H1 (cell line): ENCODE measurements around the gene GRID1. TPM values are rescaled to one million over a fixed set of nuclear protein-coding genes. Genes with fewer than 3 reads are reported as not detected.

ENCODE experiments used
- CTCF ChIA-PET: fragments of 300-600 bp; sonication (Branson Sonifier 250); formaldehyde crosslinking; loops from one replicate; lab custom pipeline; 2021; ENCODE audit not compliant: partially characterized antibody; lab: Charles Lee
- POLR2A ChIA-PET: fragments of 300-600 bp; sonication (Branson Sonifier 250); formaldehyde crosslinking; loops from one replicate; lab custom pipeline; 2021; ENCODE audit warnings: inconsistent platforms; ENCODE audit not compliant: partially characterized antibody; lab: Charles Lee
- DNase-seq, 2 experiments: peaks; one replicate each; pipeline versions ENCODE4 v3.0.0 to v3.0.0-alpha.2; 2010 to 2022; ENCODE audit warnings: low spot score in 2 of 2, low read depth in 1 of 2, mixed read lengths in 1 of 2
- FAIRE-seq: peaks from 2 replicates; lab custom pipeline; 2011; peaks lifted over from hg19 to GRCh38; lab: Jason Lieb, UNC
- H2AFZ ChIP-seq: 2 replicates; pipeline ENCODE4 v1.8.1; 2012; ENCODE audit warnings: low read length, inconsistent platforms
- H2AK5ac ChIP-seq: 2 replicates; pipeline ENCODE4 v1.6.1; 2013; ENCODE audit warnings: low read depth, low read length
- H2BK120ac ChIP-seq: replicated peaks from 2 replicates; pipeline ENCODE3; 2013; ENCODE audit warnings: low read depth, low read length, inconsistent platforms
- H2BK12ac ChIP-seq: 2 replicates; pipeline ENCODE4 v1.6.1; 2013; ENCODE audit warnings: low read depth, low read length
- H2BK15ac ChIP-seq: 2 replicates; pipeline ENCODE4 v1.6.1; 2013; ENCODE audit warnings: low read length
- H2BK20ac ChIP-seq: 2 replicates; pipeline ENCODE4 v1.6.1; 2013; ENCODE audit warnings: low read length
- H2BK5ac ChIP-seq: 2 replicates; pipeline ENCODE4 v1.6.1; 2013; ENCODE audit warnings: low read depth, low read length
- H3K14ac ChIP-seq: 2 replicates; pipeline ENCODE4 v1.6.1; 2013; ENCODE audit warnings: inconsistent platforms; ENCODE audit not compliant: insufficient read length
- H3K18ac ChIP-seq: 2 replicates; pipeline ENCODE4 v1.6.1; 2013; ENCODE audit warnings: low read length; ENCODE audit errors: extremely low read depth
- H3K23ac ChIP-seq: 2 replicates; pipeline ENCODE4 v1.6.1; 2013; ENCODE audit warnings: inconsistent platforms; ENCODE audit not compliant: insufficient read length
- H3K23me2 ChIP-seq: 2 replicates; pipeline ENCODE4 v1.6.1; 2013; ENCODE audit warnings: low read depth, low read length
- H3K27ac ChIP-seq: 2 replicates; pipeline ENCODE4 v1.6.1; 2011; ENCODE audit warnings: low read depth, low read length, inconsistent platforms
- H3K27me3 ChIP-seq, 4 experiments: replicated peaks in 1 of 4; 1 replicate in 1 of 4; 2 replicates in 3 of 4; pipeline versions ENCODE4 v1.6.1 to v1.8.1; 2011 to 2013; ENCODE audit warnings: low read length in 3 of 4, mild to moderate bottlenecking in 3 of 4, inconsistent platforms in 2 of 4, mixed read lengths in 2 of 4, moderate library complexity in 1 of 4; ENCODE audit not compliant: control insufficient read depth in 3 of 4, insufficient read depth in 3 of 4; ENCODE audit errors: extremely low read depth in 1 of 4
- H3K36me3 ChIP-seq, 4 experiments: 2 replicates each; pipeline versions ENCODE4 v1.6.1 to v1.8.1; 2011 to 2013; ENCODE audit warnings: mild to moderate bottlenecking in 4 of 4, low read length in 3 of 4, moderate library complexity in 2 of 4, control low read depth in 1 of 4, inconsistent platforms in 1 of 4; ENCODE audit not compliant: insufficient read depth in 4 of 4, control insufficient read depth in 2 of 4
- H3K4ac ChIP-seq: replicated peaks from 2 replicates; pipeline ENCODE3; 2013; ENCODE audit warnings: low read length, low read depth, mixed read lengths, inconsistent platforms; ENCODE audit not compliant: insufficient read length
- H3K4me1 ChIP-seq, 4 experiments: replicated peaks in 1 of 4; 1 replicate in 1 of 4; 2 replicates in 3 of 4; pipeline versions ENCODE4 v1.6.1 to v1.8.1; 2011 to 2013; ENCODE audit warnings: low read length in 3 of 4, inconsistent platforms in 2 of 4, mixed read lengths in 1 of 4; ENCODE audit not compliant: insufficient read depth in 4 of 4, control insufficient read depth in 3 of 4
- H3K4me2 ChIP-seq, 2 experiments: 2 replicates each; pipeline versions ENCODE4 v1.6.1 to v1.8.1; 2011 to 2013; ENCODE audit warnings: low read depth in 2 of 2, low read length in 2 of 2, control low read depth in 1 of 2, inconsistent platforms in 1 of 2, mild to moderate bottlenecking in 1 of 2; ENCODE audit not compliant: insufficient read depth in 1 of 2
- H3K4me3 ChIP-seq, 4 experiments: fragments of 200-600, 300-600 bp in 1 of 4; sonication (generic), shearing (Covaris generic), sonication (Bioruptor Twin) in 1 of 4; 2 replicates each; pipeline versions ENCODE4 v1.5.1 to v1.8.1; 2011 to 2016; ENCODE audit warnings: low read length in 4 of 4, low read depth in 3 of 4, control low read depth in 2 of 4, inconsistent platforms in 2 of 4, mild to moderate bottlenecking in 2 of 4, mixed read lengths in 1 of 4, moderate library complexity in 1 of 4; ENCODE audit not compliant: insufficient read depth in 2 of 4; ENCODE audit errors: extremely low read depth in 1 of 4
- H3K56ac ChIP-seq: replicated peaks from 2 replicates; pipeline ENCODE3; 2013; ENCODE audit warnings: low read depth, mild to moderate bottlenecking, mixed read lengths, low read length, inconsistent platforms; ENCODE audit not compliant: insufficient read length
- H3K79me1 ChIP-seq: 2 replicates; pipeline ENCODE4 v1.6.1; 2013; ENCODE audit warnings: low read depth, low read length, control low read depth
- H3K79me2 ChIP-seq, 2 experiments: 2 replicates each; pipeline versions ENCODE4 v1.6.1 to v1.8.1; 2012 to 2013; ENCODE audit warnings: low read length in 2 of 2, mild to moderate bottlenecking in 2 of 2, inconsistent platforms in 1 of 2; ENCODE audit not compliant: insufficient read depth in 2 of 2, control insufficient read depth in 1 of 2
- H3K9ac ChIP-seq, 4 experiments: replicated peaks in 1 of 4; 1 replicate in 1 of 4; 2 replicates in 3 of 4; pipeline versions ENCODE4 v1.6.1 to v1.8.1; 2011 to 2013; ENCODE audit warnings: low read depth in 3 of 4, low read length in 3 of 4, control low read depth in 2 of 4, mild to moderate bottlenecking in 2 of 4, moderate library complexity in 2 of 4, inconsistent platforms in 1 of 4; ENCODE audit errors: extremely low read depth in 1 of 4
- H3K9me3 ChIP-seq, 2 experiments: 2 replicates each; pipeline versions ENCODE4 v1.6.1 to v1.8.1; 2012 to 2013; ENCODE audit warnings: mild to moderate bottlenecking in 2 of 2, moderate library complexity in 2 of 2, control low read depth in 1 of 2, inconsistent platforms in 1 of 2, low read depth in 1 of 2, low read length in 1 of 2, mixed read lengths in 1 of 2; ENCODE audit not compliant: insufficient read depth in 2 of 2
- H4K20me1 ChIP-seq, 2 experiments: replicated peaks in 1 of 2; 2 replicates each; pipeline versions ENCODE3 to v1.8.1; 2011 to 2013; ENCODE audit warnings: inconsistent platforms in 2 of 2, low read length in 2 of 2, mild to moderate bottlenecking in 1 of 2; ENCODE audit not compliant: insufficient read depth in 2 of 2, control insufficient read depth in 1 of 2
- H4K5ac ChIP-seq: 2 replicates; pipeline ENCODE4 v1.6.1; 2013; ENCODE audit warnings: low read length, low read depth, mixed read lengths, inconsistent platforms; ENCODE audit not compliant: insufficient read length
- H4K8ac ChIP-seq: 2 replicates; pipeline ENCODE4 v1.8.0; 2013; ENCODE audit warnings: mild to moderate bottlenecking, moderate library complexity, low read length, inconsistent platforms; ENCODE audit not compliant: insufficient read depth; ENCODE audit errors: extremely low read depth
- H4K91ac ChIP-seq: replicated peaks from 2 replicates; pipeline ENCODE3; 2013; ENCODE audit warnings: low read length, mixed read lengths, inconsistent platforms; ENCODE audit not compliant: insufficient read length
- BRCA1 ChIP-seq: IDR thresholded peaks from 2 replicates; pipeline ENCODE4 v1.6.1; 2012; ENCODE audit warnings: low read depth, low read length, improper control_type of control experiment
- EZH2 ChIP-seq: fragments of 200-600 bp; sonication (generic); IDR thresholded peaks from 2 replicates; pipeline ENCODE4 v1.7.1; 2012; ENCODE audit warnings: low read depth, mild to moderate bottlenecking, moderate library complexity, low read length, inconsistent platforms; ENCODE audit not compliant: severe bottlenecking
- NANOG ChIP-seq: IDR thresholded peaks from 2 replicates; pipeline ENCODE4 v1.6.1; 2011; ENCODE audit warnings: low read length, low read depth, mild to moderate bottlenecking, inconsistent platforms; ENCODE audit not compliant: insufficient read depth, poor library complexity, severe bottlenecking
- POLR2A ChIP-seq, 2 experiments: IDR thresholded peaks; 1 replicate in 1 of 2; 2 replicates in 1 of 2; pipeline ENCODE4 v1.6.1; 2011; ENCODE audit warnings: low read depth in 2 of 2, low read length in 2 of 2, mild to moderate bottlenecking in 2 of 2; ENCODE audit errors: control extremely low read depth in 1 of 2
- POU5F1 ChIP-seq: IDR thresholded peaks from 2 replicates; pipeline ENCODE4 v1.6.1; 2011; ENCODE audit warnings: low read depth, mild to moderate bottlenecking, low read length, moderate library complexity
- RAD21 ChIP-seq, 2 experiments: IDR thresholded peaks in 1 of 2; conservative IDR thresholded peaks in 1 of 2; 2 replicates each; pipeline ENCODE4 v1.6.1; 2011; ENCODE audit warnings: low read depth in 2 of 2, low read length in 2 of 2, improper control_type of control experiment in 1 of 2, inconsistent platforms in 1 of 2, mild to moderate bottlenecking in 1 of 2, moderate library complexity in 1 of 2
- RNF2 ChIP-seq: fragments of 200-900, 300-1000 bp; sonication (generic); IDR thresholded peaks from 2 replicates; pipeline ENCODE4 v1.7.1; 2016; ENCODE audit warnings: borderline replicate concordance, low read depth, mild to moderate bottlenecking, antibody characterized with exemption, low read length; ENCODE audit not compliant: poor library complexity, severe bottlenecking; ENCODE audit errors: missing control alignments
- SP2 ChIP-seq: IDR thresholded peaks from 2 replicates; pipeline ENCODE4 v1.6.1; 2012; ENCODE audit warnings: mild to moderate bottlenecking, low read length, inconsistent platforms
- TBP ChIP-seq: IDR thresholded peaks from 2 replicates; pipeline ENCODE4 v1.6.1; 2011; ENCODE audit warnings: low read depth, low read length, improper control_type of control experiment
- TCF12 ChIP-seq: IDR thresholded peaks from 2 replicates; pipeline ENCODE4 v1.6.1; 2011; ENCODE audit warnings: low read depth, mild to moderate bottlenecking, low read length
- WGBS, 2 experiments: shearing (Covaris generic) in 1 of 2; methylation state at CpG; one replicate each; pipeline versions ENCODE4 v1.1.6 to v1.1.7; 2013 to 2015; ENCODE audit warnings: low lambda C conversion rate in 2 of 2, mixed read lengths in 2 of 2, inconsistent platforms in 1 of 2, low coverage in 1 of 2, missing lambda C conversion rate in 1 of 2; ENCODE audit not compliant: insufficient replicate concordance in 2 of 2, insufficient coverage in 1 of 2, insufficient read length in 1 of 2; ENCODE audit errors: extremely low coverage in 1 of 2, missing lambda C conversion rate in 1 of 2; 5-methylcytosine and 5-hydroxymethylcytosine counted together
- polyA plus RNA-seq, 7 experiments: library from polyadenylated mRNA; depleted of rRNA in 3 of 7; stranded (reverse) in 5 of 7; unstranded in 2 of 7; fragments of >200 nt in 5 of 7; fragments of 200-250 nt in 2 of 7; gene quantifications; 1 replicate in 5 of 7; 2 replicates in 1 of 7; 4 replicates in 1 of 7; pipeline versions ENCODE4 v1.2.1 to v1.2.3, GENCODE V29; 2011 to 2013; ENCODE audit warnings: missing spikeins in 2 of 7, mixed read lengths in 2 of 7
- total RNA-seq: library from RNA; stranded (reverse); fragmentation: NEBNext Ultra II Directional; extraction: Animal tissue kit (Norgen Biotek cat#: 25700); gene quantifications from 2 replicates; pipeline ENCODE4 v1.2.1, GENCODE V29; 2021

The GRID1 gene
- total and polyA plus RNA-seq, 2 of the 8 experiments (the other 6 are each of a cell fraction or from before 2014, with no cell fraction given): 0.22 to 0.30 TPM

GRCh38 chr10:85976267-85976793 lies 390.3 kb downstream of the GRID1 start:
- Histone ChIP-seq H3K56ac (no peak overlapping the region), H3K23ac (no peak overlapping the region), H3K9me3 (no peaks in the 10 kb centered on the region), H2BK15ac (no peak overlapping the region), H3K4me2 (no peak overlapping the region), H3K27me3 (no peaks in the 10 kb centered on the region), H2BK5ac (no peak overlapping the region), H3K4me1 (peaks cover 0 to 4% (median 0%) of the 10 kb centered on the region in 4 experiments; a peak in 1 of 7 replicates), H3K79me2 (no peaks in the 10 kb centered on the region), H3K27ac (no peak overlapping the region), H4K91ac (no peak overlapping the region), H2AFZ (no peak overlapping the region), H3K9ac (no peak overlapping the region), H4K8ac (no peak overlapping the region), H2BK120ac (no peak overlapping the region), H3K4ac (no peak overlapping the region), H3K14ac (no peak overlapping the region), H2BK12ac (no peak overlapping the region), H3K23me2 (no peaks in the 10 kb centered on the region), H4K20me1 (no peaks in the 10 kb centered on the region), H3K18ac (no peak overlapping the region), H3K36me3 (no peaks in the 10 kb centered on the region), H2AK5ac (no peak overlapping the region), H2BK20ac (no peak overlapping the region), H3K79me1 (no peaks in the 10 kb centered on the region), H4K5ac (no peak overlapping the region), H3K4me3 (no peak overlapping the region)
- DNase-seq (no peak), FAIRE-seq (no peak)
- WGBS, 2 experiments: 86% methylated on average over 6 of the region's 6 CpGs; no CpG with 5 or more reads in 1 of the 2 experiments
- POLR2A ChIA-PET: no interaction called here
- CTCF ChIA-PET: interaction anchor here (0.9 to 3.0 kb wide), 12 partner anchors 10 to 441 kb away, joined by 3 to 14 read pairs (median 4); no protein-coding TSS in a partner anchor
- no peak for TF ChIP-seq BRCA1
- no peak for TF ChIP-seq EZH2
- no peak for TF ChIP-seq TBP
- no peak for TF ChIP-seq POU5F1
- TF ChIP-seq SP2: no peak
- TF ChIP-seq RAD21 (IDR thresholded peaks at IDR 0.05 in 1 of 2, conservative IDR thresholded peaks at IDR 0.05 in 1 of 2; ENCODE audit: low read depth in 2 of 2, low read length in 2 of 2): peak; percentile 59 to 64
- TF ChIP-seq POLR2A (IDR thresholded peaks at IDR 0.05; ENCODE audit: control extremely low read depth in 1 of 2, low read depth in 2 of 2, low read length in 2 of 2): no peak
- TF ChIP-seq RNF2: no peak
- TF ChIP-seq TCF12: no peak
- TF ChIP-seq NANOG: no peak
